ENCODE results near the gene ATRIP. TPM values are rescaled to one million over a fixed set of nuclear protein-coding genes. Genes with fewer than 3 reads are reported as not detected.

Gene ATRIP
- total and polyA plus RNA-seq, 10 of the 15 experiments (the other 5 are each of a cell fraction or from before 2014, with no cell fraction given), result 1.4 to 16.0 (median 10.1) TPM

GRCh38 chr3:48459773-48460516 is 13.4 kb downstream of the ATRIP start:
- H3K4me2 ChIP-seq (ENCODE audit: control insufficient read depth, insufficient read depth), result no peak overlapping the region
- in situ Hi-C loops (cut with MboI), result no loop called here
- 93% methylated on average over 7 of the region's 7 CpGs for WGBS (ENCODE audit: insufficient coverage, insufficient replicate concordance, low lambda C conversion rate, missing lambda C conversion rate)
- FAIRE-seq (no peak), DNase-seq (ENCODE audit: low read depth, low spot score) (no peak), ATAC-seq (no peak)
- no peak overlapping the region for H2AFZ ChIP-seq (ENCODE audit: control insufficient read depth, low read depth, low read length)
- RAD21 ChIA-PET (ENCODE audit: unreplicated experiment), result no interaction called here
- POLR2A ChIA-PET, result interaction anchor here (0.6 kb wide), 1 partner anchor 37 kb away, joined by 5 read pairs; no protein-coding TSS in a partner anchor
- intact Hi-C loops (cut with micrococcal nuclease; ENCODE audit: unreplicated experiment), result no loop called here
- SMC1A ChIA-PET (ENCODE audit: uncharacterized antibody, unreplicated experiment), result no interaction called here
- H3K79me2 ChIP-seq (ENCODE audit: control insufficient read depth, insufficient read depth, low read length), result no peaks in the 10 kb centered on the region
- H3K4me3 ChIP-seq, result no peak overlapping the region
- H4K20me1 ChIP-seq (ENCODE audit: control insufficient read depth, insufficient read depth), result no peaks in the 10 kb centered on the region
- CTCF ChIA-PET, result interaction anchor here (1.5 to 2.9 kb wide), 3 partner anchors 24 to 59 kb away, joined by 4 to 8 read pairs (median 4); no protein-coding TSS in a partner anchor
- no peak overlapping the region for H3K9ac ChIP-seq (ENCODE audit: control insufficient read depth, insufficient read depth, low read length)
- BruUV-seq (replicated peaks), result no TSS peak
- H3K4me1 ChIP-seq (ENCODE audit: control insufficient read depth, insufficient read depth, low read length), result no peaks in the 10 kb centered on the region
- H3K9me3 ChIP-seq (replicated peaks; ENCODE audit: control insufficient read depth, insufficient read depth, low read length), result no peaks in the 10 kb centered on the region
- peaks cover 13 to 21% of the 10 kb centered on the region in 2 experiments for H3K36me3 ChIP-seq (ENCODE audit: control insufficient read depth in 2 of 2, insufficient read depth in 2 of 2, low read length in 1 of 2)
- TF ChIP-seq ZNF622 (IDR thresholded peaks at IDR 0.05), result no peak
- no peak for TF ChIP-seq BRCA1 (IDR thresholded peaks at IDR 0.05; ENCODE audit: low read depth, low read length)
- TF ChIP-seq KAT2A (conservative IDR thresholded peaks at IDR 0.05; ENCODE audit: control insufficient read depth, low read depth, low read length), result no peak
- no peak for TF ChIP-seq YBX1 (IDR thresholded peaks at IDR 0.05)
- no peak for TF ChIP-seq RUNX3 (IDR thresholded peaks at IDR 0.05; ENCODE audit: low read length)
- no peak for TF ChIP-seq IRF3 (IDR thresholded peaks at IDR 0.05)
- no peak for TF ChIP-seq CHD1 (IDR thresholded peaks at IDR 0.05; ENCODE audit: low read depth, low read length)
- no peak for TF ChIP-seq SUPT20H (IDR thresholded peaks at IDR 0.05; ENCODE audit: borderline replicate concordance, control insufficient read depth, low read depth, low read length)
- H3K27ac ChIP-seq (ENCODE audit: control insufficient read depth, insufficient read depth), result no peak overlapping the region
- H3K27me3 ChIP-seq (replicated peaks in 1 of 2; ENCODE audit: control insufficient read depth in 2 of 2, insufficient read depth in 2 of 2, low read length in 1 of 2), result no peaks in the 10 kb centered on the region

Measured in GM12878 (cell line).